Calu3 (cell line): ENCODE data around the gene SFRP5. TPM values are rescaled to one million over a fixed set of nuclear protein-coding genes. Genes with fewer than 3 reads are reported as not detected.

Experiments used
- BruUV-seq: library from RNA; stranded (reverse); fragments of 400-500 nt; replicated peaks from 2 replicates; lab custom pipeline; 2021; lab: Mats Ljungman, UMichigan
- CTCF ChIA-PET: fragments of 300-600 bp; sonication (Branson Sonifier 250); formaldehyde crosslinking; loops from one replicate; lab custom pipeline; 2022; ENCODE audit warnings: antibody characterized with exemption; lab: Charles Lee
- DNase-seq: peaks from one replicate; pipeline ENCODE4 v3.0.0; 2022
- H3K27ac Mint-ChIP-seq: one replicate; pipeline ENCODE4 v1.8.0; 2022; ENCODE audit warnings: mixed read lengths; ENCODE audit not compliant: unreplicated experiment
- H3K27me3 Mint-ChIP-seq: one replicate; pipeline ENCODE4 v1.8.0; 2022; ENCODE audit warnings: mixed read lengths; ENCODE audit not compliant: unreplicated experiment
- H3K36me3 Mint-ChIP-seq: one replicate; pipeline ENCODE4 v1.8.0; 2022; ENCODE audit warnings: mild to moderate bottlenecking, moderate library complexity, mixed read lengths; ENCODE audit not compliant: insufficient read depth, unreplicated experiment
- H3K4me1 Mint-ChIP-seq: one replicate; pipeline ENCODE4 v1.8.0; 2022; ENCODE audit warnings: mild to moderate bottlenecking, low read depth, mixed read lengths; ENCODE audit not compliant: unreplicated experiment
- H3K4me3 Mint-ChIP-seq: one replicate; pipeline ENCODE4 v1.8.0; 2022; ENCODE audit warnings: mild to moderate bottlenecking, low read depth, moderate library complexity, mixed read lengths; ENCODE audit not compliant: unreplicated experiment
- H3K9me3 Mint-ChIP-seq: one replicate; pipeline ENCODE4 v1.8.0; 2022; ENCODE audit warnings: low read depth, mixed read lengths; ENCODE audit not compliant: unreplicated experiment
- CTCF ChIP-seq: fragments of 200-600 bp; IDR thresholded peaks from one replicate; pipeline ENCODE4 v1.8.0; 2022; ENCODE audit warnings: antibody characterized with exemption; ENCODE audit not compliant: unreplicated experiment
- intact Hi-C: fragments of 100-400 bp; cut with micrococcal nuclease; formaldehyde crosslinking; loops from one replicate; pipeline ENCODE4 v1.10.0; 2022; ENCODE audit not compliant: unreplicated experiment
- total RNA-seq: library from RNA; stranded (reverse); gene quantifications from 2 replicates; pipeline ENCODE4 v1.2.3, GENCODE V29; 2022

Gene SFRP5
- total RNA-seq, 1 experiment from 2014 or later: 0.19 TPM

- H3K9me3 Mint-ChIP-seq: peaks cover 3% of the 10 kb centered on the region
- CTCF ChIA-PET: interaction anchor here (0.6 to 0.7 kb wide), 3 partner anchors 31 to 57 kb away, joined by 3 to 6 read pairs (median 4); no protein-coding TSS in a partner anchor
- H3K36me3 Mint-ChIP-seq: peaks cover 25% of the 10 kb centered on the region
- intact Hi-C loops: no loop called here
- no peaks in the 10 kb centered on the region for H3K27me3 Mint-ChIP-seq
- DNase-seq: no peak
- no peak overlapping the region for H3K4me3 Mint-ChIP-seq
- TF ChIP-seq CTCF: no peak
- no peak overlapping the region for H3K27ac Mint-ChIP-seq
- BruUV-seq: no TSS peak
- H3K4me1 Mint-ChIP-seq: peaks cover 12% of the 10 kb centered on the region
These were observed 37.8 kb downstream of the SFRP5 start for GRCh38 chr10:97734021-97734420.

GRCh38 chr10:97733256-97733655 is 38.5 kb downstream of the SFRP5 start:
- no peak for DNase-seq
- BruUV-seq: no TSS peak
- Mint-ChIP-seq H3K36me3 (peaks cover 25% of the 10 kb centered on the region), H3K27me3 (no peaks in the 10 kb centered on the region), H3K27ac (no peak overlapping the region), H3K4me1 (peaks cover 11% of the 10 kb centered on the region), H3K9me3 (peaks cover 3% of the 10 kb centered on the region), H3K4me3 (no peak overlapping the region)
- no peak for TF ChIP-seq CTCF
- CTCF ChIA-PET: interaction anchor here (0.7 kb wide), 2 partner anchors 32 to 57 kb away, joined by 4 to 6 read pairs; no protein-coding TSS in a partner anchor
- intact Hi-C loops: no loop called here

- H3K9me3 Mint-ChIP-seq: peaks cover 3% of the 10 kb centered on the region
These were observed 39.8 kb downstream of the SFRP5 start for GRCh38 chr10:97732052-97732359.

GRCh38 chr10:97731346-97732051 is 40.3 kb downstream of the SFRP5 start:
- Mint-ChIP-seq H3K9me3 (peaks cover 3% of the 10 kb centered on the region), H3K4me3 (no peak overlapping the region), H3K4me1 (no peaks in the 10 kb centered on the region), H3K27ac (no peak overlapping the region), H3K27me3 (no peaks in the 10 kb centered on the region), H3K36me3 (peaks cover 9% of the 10 kb centered on the region)
- no TSS peak for BruUV-seq
- CTCF ChIA-PET: interaction anchor here (2.0 kb wide), 1 partner anchor 30 kb away, joined by 10 read pairs; no protein-coding TSS in a partner anchor
- DNase-seq: peak; percentile 64
- intact Hi-C loops: loop anchor here (1.0 to 2.0 kb wide), 3 partner anchors 22 to 55 kb away; no protein-coding TSS in a partner anchor
- TF ChIP-seq CTCF: peak; percentile 40

More at GRCh38 chr10:97732052-97732359, 39.8 kb downstream of the SFRP5 start:
- no peak for TF ChIP-seq CTCF
- H3K27ac Mint-ChIP-seq: no peak overlapping the region
- CTCF ChIA-PET: interaction anchor here (2.0 kb wide), 1 partner anchor 30 kb away, joined by 10 read pairs; no protein-coding TSS in a partner anchor
- BruUV-seq: no TSS peak
- intact Hi-C loops: no loop called here
- H3K36me3 Mint-ChIP-seq: peaks cover 14% of the 10 kb centered on the region
- no peak for DNase-seq
- no peak overlapping the region for H3K4me3 Mint-ChIP-seq
- no peaks in the 10 kb centered on the region for H3K4me1 Mint-ChIP-seq
- no peaks in the 10 kb centered on the region for H3K27me3 Mint-ChIP-seq
